Heart right ventricle (tissue), 16 donors: Measurements from ENCODE around the gene ATXN7L2. TPM values are rescaled to one million over a fixed set of nuclear protein-coding genes. Genes with fewer than 3 reads are reported as not detected.

Experiments
- ATAC-seq, 8 donors: fragments of 200-7000 bp; cut with Tn5 transposase; one replicate each; pipeline ENCODE4 v1.9.1; 2020; ENCODE audit warnings: mild to moderate bottlenecking in 8 of 8, moderate library complexity in 8 of 8, moderate number of reproducible peaks in 1 of 8
- DNase-seq, 2 donors: peaks; one replicate each; pipeline ENCODE4 v3.0.0-alpha.2; 2020
- H3K27ac ChIP-seq, 10 donors: fragments of 200-600 bp; sonication (generic) in 2 of 10; one replicate each; pipeline versions ENCODE4 v1.5.0 to v1.8.0; 2020 to 2022; ENCODE audit warnings: mild to moderate bottlenecking in 3 of 10
- H3K27me3 ChIP-seq, 7 donors: fragments of 200-600 bp; one replicate each; pipeline ENCODE4 v1.8.0; 2021 to 2022; ENCODE audit warnings: mild to moderate bottlenecking in 2 of 7
- H3K36me3 ChIP-seq, 9 donors: fragments of 200-600 bp; sonication (generic) in 1 of 9; one replicate each; pipeline versions ENCODE4 v1.5.0 to v1.8.0; 2020 to 2022; ENCODE audit warnings: mild to moderate bottlenecking in 2 of 9
- H3K4me1 ChIP-seq, 9 donors: fragments of 200-600 bp; sonication (generic) in 1 of 9; one replicate each; pipeline versions ENCODE4 v1.5.0 to v1.8.0; 2020 to 2022; ENCODE audit warnings: mild to moderate bottlenecking in 4 of 9
- H3K4me3 ChIP-seq, 10 donors: fragments of 200-600 bp; sonication (generic) in 2 of 10; one replicate each; pipeline versions ENCODE4 v1.5.0 to v1.8.0; 2020 to 2022; ENCODE audit warnings: mild to moderate bottlenecking in 7 of 10, moderate library complexity in 2 of 10
- H3K9me3 ChIP-seq, 11 donors: fragments of 200-600 bp in 10 of 11; sonication (generic) in 2 of 11; one replicate each; pipeline versions ENCODE4 v1.5.0 to v1.8.0; 2013 to 2022; ENCODE audit warnings: mild to moderate bottlenecking in 2 of 11, control low read depth in 1 of 11, moderate library complexity in 1 of 11
- CTCF ChIP-seq, 9 donors: fragments of 200-600 bp; sonication (generic) in 2 of 9; IDR thresholded peaks; one replicate each; pipeline versions ENCODE4 v1.5.0 to v1.8.0; 2021 to 2022; ENCODE audit warnings: antibody characterized with exemption in 9 of 9, mild to moderate bottlenecking in 5 of 9, moderate library complexity in 1 of 9
- WGBS, 2 donors: extraction: QIAGEN DNeasy Blood & Tissue Kit; methylation state at CpG; one replicate each; pipeline ENCODE4 v1.1.7; 2013; ENCODE audit warnings: inconsistent platforms in 1 of 2; 5-methylcytosine and 5-hydroxymethylcytosine counted together
- intact Hi-C, 10 donors: fragments of 100-400 bp; cut with DNase I; formaldehyde crosslinking; loops; one replicate each; pipeline versions ENCODE4 v1.11.1 to v1.14.2; 2022
- polyA plus RNA-seq, 2 donors: library from polyadenylated mRNA; stranded (reverse); fragments of 200-250 nt; gene quantifications; one replicate each; pipeline ENCODE4 v1.2.3, GENCODE V29; 2013
- total RNA-seq, 10 donors: library from RNA; stranded (reverse); fragmentation: NEBNext Ultra II Directional in 3 of 10; extraction: Animal tissue kit (Norgen Biotek cat#: 25700) in 3 of 10; gene quantifications; one replicate each; pipeline versions ENCODE4 v1.2.1 to v1.2.4, GENCODE V29; 2021 to 2023
- donor health status: Arrhythmogenic right ventricular cardiomyopathy.
- donor health status: ischemic (EF 13 %, LVEDD 7.1; RV severe dilation, severe dysfunction).
- donor health status: healthy with polysubstance abuse.
- donor health status: DM: no; HTN: yes; CAD: no.
- donor health status: DM: no; HTN: no; CAD: no.
- donor health status: ischemic (EF 25% LVEDD 6.9; RV normal size, moderate dysfunction).
- donor health status: ischemic (EF 25% LVEDD 5.7; RV mildly dilated, moderate dysfunction).
- donor health status: healthy.
- donor health status: DM: yes; HTN: yes; CAD: no.
- donor health status: Ischemic cardiomyopathy.
- donor health status: ischemic (EF 35%, LVEDD 5.7; RV mildly dilated, moderate dysfunction).
- donor health status: nonischemic (EF 11% LVEDD 7.7; RV severe dilation, severe dysfunction).
- donor health status: DM: yes; HTN: yes; CAD: no.
- donor health status: PGD.
- donor health status: ischemic (EF 29% LVEDD 5.4; RV normal size, mild dysfunction).
- donor health status: nonischemic (EF 23%, LVEDD 6.1; RV moderate dilation, normal function).

ATXN7L2 gene
- total and polyA plus RNA-seq, 12 donors = 1.8 to 11.4 (median 2.6) TPM

GRCh38 chr1:109539676-109540075, 56.0 kb downstream of the ATXN7L2 start, which contains the start of gene GPR61:
TSS of gene GPR61 (plus strand) at chr1:109539872. CDS start at chr1:109543023, 3,151 bp downstream.
- intact Hi-C loops = loop anchor here in 6 of 10 donors (5.0 to 10.0 kb wide), 5 partner anchors 88 to 445 kb away; partner anchors contain the start of genes AHCYL1 (in 3 of the 6) and EPS8L3 (in 1 of the 6)

GRCh38 chr1:109541102-109541501, 57.4 kb downstream of the ATXN7L2 start:
- intact Hi-C loops = loop anchor here in 5 of 10 donors (5.0 to 10.0 kb wide), 4 partner anchors 86 to 444 kb away; partner anchors contain the start of genes AHCYL1 (in 3 of the 5) and EPS8L3 (in 1 of the 5)
- Histone ChIP-seq H3K9me3 (no peaks in the 10 kb centered on the region), H3K4me3 (no peak overlapping the region), H3K4me1 (peaks cover 0 to 16% (median 7%) of the 10 kb centered on the region in 9 donors), H3K27me3 (no peaks in the 10 kb centered on the region), H3K36me3 (no peaks in the 10 kb centered on the region), H3K27ac (no peak overlapping the region)
- 67 to 70% methylated on average over 3 of the region's 3 CpGs for whole genome bisulfite sequencing, 2 donors
- no peak for TF ChIP-seq CTCF (IDR thresholded peaks at IDR 0.05)
- ATAC-seq (no peak), DNase-seq (no peak)

More at GRCh38 chr1:109539676-109540075, 56.0 kb downstream of the ATXN7L2 start, which contains the start of gene GPR61:
- Histone ChIP-seq H3K27me3 (no peaks in the 10 kb centered on the region), H3K36me3 (no peaks in the 10 kb centered on the region), H3K4me1 (peaks cover 0 to 31% (median 9%) of the 10 kb centered on the region in 9 donors), H3K4me3 (no peak within 1 kb of the TSS), H3K9me3 (no peaks in the 10 kb centered on the region), H3K27ac (no peak within 1 kb of the TSS)
- no peak for ATAC-seq
- no peak for TF ChIP-seq CTCF (IDR thresholded peaks at IDR 0.05)
- WGBS, 2 donors = 35 to 45% methylated on average over 7 of the region's 7 CpGs
- no peak for DNase-seq

Other genes starting within 250 kb of the ATXN7L2 start
- gene CELSR2, start 234.4 kb upstream of the ATXN7L2 start, total RNA-seq = 10 to 100 TPM in 1 of 10 donors, 1 to 10 TPM in 9; 4.9 to 10.6 (median 6.3) TPM
- gene CELSR2, start 234.4 kb upstream of the ATXN7L2 start, polyA plus RNA-seq = 1 to 10 TPM in 1 of 2 donors, under 1 TPM in 1; 0.93 to 1.8 TPM
- 1 to 10 TPM in 2 of 10 donors, under 1 TPM in 8; 0.34 to 2.4 (median 0.59) TPM for gene PSRC1, start 200.8 kb upstream of the ATXN7L2 start, total RNA-seq
- 1 to 10 TPM; 2.3 to 2.9 TPM for gene PSRC1, start 200.8 kb upstream of the ATXN7L2 start, polyA plus RNA-seq
- gene MYBPHL, start 176.9 kb upstream of the ATXN7L2 start, total RNA-seq = 1 to 10 TPM in 2 of 10 donors, under 1 TPM in 8; 0.23 to 2.7 (median 0.53) TPM
- gene MYBPHL, start 176.9 kb upstream of the ATXN7L2 start, polyA plus RNA-seq = under 1 TPM in 1 of 2 donors, not detected in 1; 0.30 TPM
- gene SORT1, start 86.0 kb upstream of the ATXN7L2 start, total RNA-seq = 100 to 1,000 TPM; 105 to 235 (median 132) TPM
- 10 to 100 TPM; 32.8 to 64.1 TPM for gene SORT1, start 86.0 kb upstream of the ATXN7L2 start, polyA plus RNA-seq
- 10 to 100 TPM; 51.2 to 65.6 (median 59.2) TPM for gene PSMA5, start 57.5 kb upstream of the ATXN7L2 start, total RNA-seq
- 10 to 100 TPM; 22.7 to 94.6 TPM for gene PSMA5, start 57.5 kb upstream of the ATXN7L2 start, polyA plus RNA-seq
- gene SYPL2, start 17.4 kb upstream of the ATXN7L2 start, total RNA-seq = 10 to 100 TPM; 25.4 to 47.3 (median 27.7) TPM
- gene SYPL2, start 17.4 kb upstream of the ATXN7L2 start, polyA plus RNA-seq = 10 to 100 TPM; 15.0 to 21.9 TPM
- gene CYB561D1, start 10.2 kb downstream of the ATXN7L2 start, total RNA-seq = 1 to 10 TPM; 3.3 to 7.6 (median 4.5) TPM
- gene CYB561D1, start 10.2 kb downstream of the ATXN7L2 start, polyA plus RNA-seq = 1 to 10 TPM; 3.0 to 3.6 TPM
- 10 to 100 TPM; 11.9 to 16.6 (median 14.7) TPM for gene AMIGO1, start 25.8 kb downstream of the ATXN7L2 start, total RNA-seq
- gene AMIGO1, start 25.8 kb downstream of the ATXN7L2 start, polyA plus RNA-seq = 1 to 10 TPM; 2.8 to 4.0 TPM
- gene GPR61, start 56.0 kb downstream of the ATXN7L2 start, total RNA-seq = 1 to 10 TPM in 1 of 10 donors, under 1 TPM in 7, not detected in 2; 0.11 to 1.0 (median 0.31) TPM
- not detected for gene GPR61, start 56.0 kb downstream of the ATXN7L2 start, polyA plus RNA-seq
- 1 to 10 TPM; 2.1 to 3.6 (median 2.8) TPM for gene GNAI3, start 64.7 kb downstream of the ATXN7L2 start, total RNA-seq
- 1 to 10 TPM; 1.6 to 2.2 TPM for gene GNAI3, start 64.7 kb downstream of the ATXN7L2 start, polyA plus RNA-seq
- gene GNAT2, start 135.7 kb downstream of the ATXN7L2 start, total RNA-seq = not detected
- gene GNAT2, start 135.7 kb downstream of the ATXN7L2 start, polyA plus RNA-seq = under 1 TPM in 1 of 2 donors, not detected in 1; 0.04 TPM
- 10 to 100 TPM in 7 of 10 donors, 1 to 10 TPM in 3; 6.4 to 18.2 (median 11.5) TPM for gene AMPD2, start 135.9 kb downstream of the ATXN7L2 start, total RNA-seq
- 10 to 100 TPM; 12.3 to 15.2 TPM for gene AMPD2, start 135.9 kb downstream of the ATXN7L2 start, polyA plus RNA-seq
- 10 to 100 TPM; 29.9 to 62.1 (median 43.5) TPM for gene GSTM4, start 172.2 kb downstream of the ATXN7L2 start, total RNA-seq
- gene GSTM4, start 172.2 kb downstream of the ATXN7L2 start, polyA plus RNA-seq = 10 to 100 TPM; 22.8 to 41.3 TPM
- 10 to 100 TPM; 56.9 to 93.3 (median 68.1) TPM for gene GSTM2, start 184.2 kb downstream of the ATXN7L2 start, total RNA-seq
- 100 to 1,000 TPM in 1 of 2 donors, 10 to 100 TPM in 1; 23.1 to 113 TPM for gene GSTM2, start 184.2 kb downstream of the ATXN7L2 start, polyA plus RNA-seq
- 10 to 100 TPM in 6 of 10 donors, not detected in 4; 28.7 to 57.7 (median 36.9) TPM for gene GSTM1, start 203.9 kb downstream of the ATXN7L2 start, total RNA-seq
- 10 to 100 TPM in 1 of 2 donors, under 1 TPM in 1; 0.19 to 39.6 TPM for gene GSTM1, start 203.9 kb downstream of the ATXN7L2 start, polyA plus RNA-seq
- 1 to 10 TPM in 9 of 10 donors, under 1 TPM in 1; 0.93 to 3.2 (median 2.0) TPM for gene GSTM5, start 228.3 kb downstream of the ATXN7L2 start, total RNA-seq
- 1 to 10 TPM in 1 of 2 donors, under 1 TPM in 1; 0.86 to 2.9 TPM for gene GSTM5, start 228.3 kb downstream of the ATXN7L2 start, polyA plus RNA-seq